ENCODE measurements around the gene KRTAP10-3.

Gene KRTAP10-3

GRCh38 chr21:44520326-44521300 lies 38.0 kb downstream of the KRTAP10-3 start:
- Histone ChIP-seq H3K27ac (ENCODE audit: low read length) (no peak overlapping the region), H3K9me3 (ENCODE audit: control insufficient read depth in 2 of 2, low read length in 2 of 2) (no peaks in the 10 kb centered on the region), H3K36me3 (ENCODE audit: control insufficient read depth in 2 of 2, insufficient read depth in 2 of 2, low read length in 2 of 2) (no peaks in the 10 kb centered on the region), H3K27me3 (ENCODE audit: control insufficient read depth in 1 of 2, insufficient read depth in 2 of 2, low read length in 2 of 2) (peaks cover 0 to 5% of the 10 kb centered on the region in 2 donors), H3K4me1 (ENCODE audit: control insufficient read depth, insufficient read depth, low read length) (no peaks in the 10 kb centered on the region), H3K9ac (ENCODE audit: low read length in 2 of 2) (no peak overlapping the region), H3K4me3 (ENCODE audit: low read length in 2 of 2) (no peak overlapping the region)

GRCh38 chr21:44519346-44520325 lies 39.0 kb downstream of the KRTAP10-3 start:
- no peak overlapping the region for H3K4me3 ChIP-seq (ENCODE audit: low read length in 2 of 2)
- H3K9me3 ChIP-seq (ENCODE audit: control insufficient read depth in 2 of 2, low read length in 2 of 2) = no peaks in the 10 kb centered on the region
- no peak overlapping the region for H3K9ac ChIP-seq (ENCODE audit: low read length in 2 of 2)
- no peaks in the 10 kb centered on the region for H3K36me3 ChIP-seq (ENCODE audit: control insufficient read depth in 2 of 2, insufficient read depth in 2 of 2, low read length in 2 of 2)
- H3K27ac ChIP-seq (ENCODE audit: low read length) = no peak overlapping the region
- H3K4me1 ChIP-seq (ENCODE audit: control insufficient read depth, insufficient read depth, low read length) = no peaks in the 10 kb centered on the region
- peaks cover 0 to 2% of the 10 kb centered on the region in 2 donors for H3K27me3 ChIP-seq (ENCODE audit: control insufficient read depth in 1 of 2, insufficient read depth in 2 of 2, low read length in 2 of 2)

GRCh38 chr21:44518686-44519085 lies 39.9 kb downstream of the KRTAP10-3 start:
- no peak overlapping the region for H3K27ac ChIP-seq (ENCODE audit: low read length)

GRCh38 chr21:44517175-44517899 lies 41.3 kb downstream of the KRTAP10-3 start:
- Histone ChIP-seq H3K9ac (ENCODE audit: low read length in 2 of 2) (no peak overlapping the region), H3K9me3 (ENCODE audit: control insufficient read depth in 2 of 2, low read length in 2 of 2) (no peaks in the 10 kb centered on the region), H3K27me3 (ENCODE audit: control insufficient read depth in 1 of 2, insufficient read depth in 2 of 2, low read length in 2 of 2) (no peaks in the 10 kb centered on the region), H3K4me1 (ENCODE audit: control insufficient read depth, insufficient read depth, low read length) (no peaks in the 10 kb centered on the region), H3K27ac (ENCODE audit: low read length) (no peak overlapping the region), H3K36me3 (ENCODE audit: control insufficient read depth in 2 of 2, insufficient read depth in 2 of 2, low read length in 2 of 2) (no peaks in the 10 kb centered on the region), H3K4me3 (ENCODE audit: low read length in 2 of 2) (no peak overlapping the region)

More at GRCh38 chr21:44518686-44519085, 39.9 kb downstream of the KRTAP10-3 start:
- Histone ChIP-seq H3K4me1 (ENCODE audit: control insufficient read depth, insufficient read depth, low read length) (no peaks in the 10 kb centered on the region), H3K36me3 (ENCODE audit: control insufficient read depth in 2 of 2, insufficient read depth in 2 of 2, low read length in 2 of 2) (no peaks in the 10 kb centered on the region), H3K4me3 (ENCODE audit: low read length in 2 of 2) (no peak overlapping the region), H3K9me3 (ENCODE audit: control insufficient read depth in 2 of 2, low read length in 2 of 2) (no peaks in the 10 kb centered on the region), H3K9ac (ENCODE audit: low read length in 2 of 2) (no peak overlapping the region), H3K27me3 (ENCODE audit: control insufficient read depth in 1 of 2, insufficient read depth in 2 of 2, low read length in 2 of 2) (peaks cover 0 to 2% of the 10 kb centered on the region in 2 donors)

GRCh38 chr21:44516828-44517174 lies 41.8 kb downstream of the KRTAP10-3 start:
- no peak overlapping the region for H3K4me3 ChIP-seq (ENCODE audit: low read length in 2 of 2)
- H3K4me1 ChIP-seq (ENCODE audit: control insufficient read depth, insufficient read depth, low read length) = no peaks in the 10 kb centered on the region
- H3K36me3 ChIP-seq (ENCODE audit: control insufficient read depth in 2 of 2, insufficient read depth in 2 of 2, low read length in 2 of 2) = no peaks in the 10 kb centered on the region
- no peaks in the 10 kb centered on the region for H3K27me3 ChIP-seq (ENCODE audit: control insufficient read depth in 1 of 2, insufficient read depth in 2 of 2, low read length in 2 of 2)
- H3K9me3 ChIP-seq (ENCODE audit: control insufficient read depth in 2 of 2, low read length in 2 of 2) = no peaks in the 10 kb centered on the region
- no peak overlapping the region for H3K27ac ChIP-seq (ENCODE audit: low read length)
- H3K9ac ChIP-seq (ENCODE audit: low read length in 2 of 2) = no peak overlapping the region

- Histone ChIP-seq H3K27me3 (ENCODE audit: control insufficient read depth in 1 of 2, insufficient read depth in 2 of 2, low read length in 2 of 2) (peaks cover 0 to 2% of the 10 kb centered on the region in 2 donors), H3K4me1 (ENCODE audit: control insufficient read depth, insufficient read depth, low read length) (no peaks in the 10 kb centered on the region), H3K9ac (ENCODE audit: low read length in 2 of 2) (no peak overlapping the region), H3K4me3 (ENCODE audit: low read length in 2 of 2) (no peak overlapping the region), H3K36me3 (ENCODE audit: control insufficient read depth in 2 of 2, insufficient read depth in 2 of 2, low read length in 2 of 2) (no peaks in the 10 kb centered on the region), H3K9me3 (ENCODE audit: control insufficient read depth in 2 of 2, low read length in 2 of 2) (no peaks in the 10 kb centered on the region), H3K27ac (ENCODE audit: low read length) (no peak overlapping the region)
Observed at GRCh38 chr21:44516342-44516741, 42.3 kb downstream of the KRTAP10-3 start.

- Histone ChIP-seq H3K27ac (ENCODE audit: low read length) (no peak overlapping the region), H3K27me3 (ENCODE audit: control insufficient read depth in 1 of 2, insufficient read depth in 2 of 2, low read length in 2 of 2) (peaks cover 4 to 5% of the 10 kb centered on the region in 2 donors), H3K4me1 (ENCODE audit: control insufficient read depth, insufficient read depth, low read length) (peaks cover 1% of the 10 kb centered on the region), H3K9ac (ENCODE audit: low read length in 2 of 2) (no peak overlapping the region), H3K36me3 (ENCODE audit: control insufficient read depth in 2 of 2, insufficient read depth in 2 of 2, low read length in 2 of 2) (no peaks in the 10 kb centered on the region), H3K9me3 (ENCODE audit: control insufficient read depth in 2 of 2, low read length in 2 of 2) (no peaks in the 10 kb centered on the region), H3K4me3 (ENCODE audit: low read length in 2 of 2) (no peak overlapping the region)
Observed at GRCh38 chr21:44515359-44516165, 43.0 kb downstream of the KRTAP10-3 start.

GRCh38 chr21:44514746-44515358 lies 43.7 kb downstream of the KRTAP10-3 start:
- Histone ChIP-seq H3K9ac (ENCODE audit: low read length in 2 of 2) (no peak overlapping the region), H3K27ac (ENCODE audit: low read length) (no peak overlapping the region), H3K9me3 (ENCODE audit: control insufficient read depth in 2 of 2, low read length in 2 of 2) (no peaks in the 10 kb centered on the region), H3K36me3 (ENCODE audit: control insufficient read depth in 2 of 2, insufficient read depth in 2 of 2, low read length in 2 of 2) (no peaks in the 10 kb centered on the region), H3K27me3 (ENCODE audit: control insufficient read depth in 1 of 2, insufficient read depth in 2 of 2, low read length in 2 of 2) (peaks cover 7 to 11% of the 10 kb centered on the region in 2 donors), H3K4me3 (ENCODE audit: low read length in 2 of 2) (no peak overlapping the region), H3K4me1 (ENCODE audit: control insufficient read depth, insufficient read depth, low read length) (peaks cover 5% of the 10 kb centered on the region)

- Histone ChIP-seq H3K9ac (ENCODE audit: low read length in 2 of 2) (no peak overlapping the region), H3K9me3 (ENCODE audit: control insufficient read depth in 2 of 2, low read length in 2 of 2) (no peaks in the 10 kb centered on the region), H3K36me3 (ENCODE audit: control insufficient read depth in 2 of 2, insufficient read depth in 2 of 2, low read length in 2 of 2) (no peaks in the 10 kb centered on the region), H3K27me3 (ENCODE audit: control insufficient read depth in 1 of 2, insufficient read depth in 2 of 2, low read length in 2 of 2) (peaks cover 12 to 16% of the 10 kb centered on the region in 2 donors), H3K4me1 (ENCODE audit: control insufficient read depth, insufficient read depth, low read length) (peaks cover 5% of the 10 kb centered on the region), H3K27ac (ENCODE audit: low read length) (no peak overlapping the region), H3K4me3 (ENCODE audit: low read length in 2 of 2) (no peak overlapping the region)
Observed at GRCh38 chr21:44514218-44514520, 44.4 kb downstream of the KRTAP10-3 start.

All from stomach smooth muscle (tissue), 2 donors.